Endothelial cell (in vitro differentiated cells): ENCODE data around the gene ARL14EPL. TPM values are rescaled to one million over a fixed set of nuclear protein-coding genes. Genes with fewer than 3 reads are reported as not detected.

Experiments used
- DNase-seq: peaks from one replicate; pipeline ENCODE4 v3.0.0; 2021; ENCODE audit warnings: low spot score
- H3K27ac Mint-ChIP-seq: one replicate; pipeline ENCODE4 v1.8.0; 2021; ENCODE audit warnings: mixed read lengths, inconsistent platforms; ENCODE audit not compliant: unreplicated experiment
- H3K27me3 Mint-ChIP-seq: one replicate; pipeline ENCODE4 v1.8.0; 2021; ENCODE audit warnings: mild to moderate bottlenecking, moderate library complexity, mixed read lengths, inconsistent platforms; ENCODE audit not compliant: unreplicated experiment
- H3K36me3 Mint-ChIP-seq: one replicate; pipeline ENCODE4 v1.8.0; 2021; ENCODE audit warnings: mild to moderate bottlenecking, low read depth, mixed read lengths, inconsistent platforms; ENCODE audit not compliant: unreplicated experiment
- H3K4me1 Mint-ChIP-seq: one replicate; pipeline ENCODE4 v1.8.0; 2021; ENCODE audit warnings: mild to moderate bottlenecking, mixed read lengths, inconsistent platforms; ENCODE audit not compliant: unreplicated experiment
- H3K4me3 Mint-ChIP-seq: one replicate; pipeline ENCODE4 v1.8.0; 2021; ENCODE audit warnings: mild to moderate bottlenecking, mixed read lengths, inconsistent platforms; ENCODE audit not compliant: unreplicated experiment
- H3K9me3 Mint-ChIP-seq: one replicate; pipeline ENCODE4 v1.8.0; 2021; ENCODE audit warnings: mixed read lengths, inconsistent platforms; ENCODE audit not compliant: unreplicated experiment
- long read RNA-seq: library from polyadenylated mRNA; unstranded; transcript quantifications from one replicate; pipeline ENCODE4 v2.0.0, GENCODE V29; 2020; ENCODE audit not compliant: unreplicated experiment
- total RNA-seq: library from RNA; stranded (reverse); fragmentation: NEBNext Ultra II Directional; extraction: Animal tissue kit (Norgen Biotek cat#: 25700); gene quantifications from one replicate; pipeline ENCODE4 v1.2.1, GENCODE V29; 2021; ENCODE audit not compliant: unreplicated experiment
- TF ChIP-seq, protein P1 (sequence below): fragments of 200-600 bp; sonication (generic); IDR thresholded peaks from one replicate; pipeline ENCODE4 v1.5.0; 2021; ENCODE audit warnings: antibody characterized with exemption; ENCODE audit not compliant: unreplicated experiment

ARL14EPL gene
- not detected for total RNA-seq
- long read RNA-seq, partial matches to known transcripts = 0 of 1 reads
- long read RNA-seq, other reads (novel, unspliced or antisense) = 1 of 1 reads

- H3K9me3 Mint-ChIP-seq = no peaks in the 10 kb centered on the region
- no peak for DNase-seq
- H3K4me3 Mint-ChIP-seq = no peak within 1 kb of the TSS
- H3K27me3 Mint-ChIP-seq = peaks cover 1% of the 10 kb centered on the region
- TF ChIP-seq, protein P1, sequence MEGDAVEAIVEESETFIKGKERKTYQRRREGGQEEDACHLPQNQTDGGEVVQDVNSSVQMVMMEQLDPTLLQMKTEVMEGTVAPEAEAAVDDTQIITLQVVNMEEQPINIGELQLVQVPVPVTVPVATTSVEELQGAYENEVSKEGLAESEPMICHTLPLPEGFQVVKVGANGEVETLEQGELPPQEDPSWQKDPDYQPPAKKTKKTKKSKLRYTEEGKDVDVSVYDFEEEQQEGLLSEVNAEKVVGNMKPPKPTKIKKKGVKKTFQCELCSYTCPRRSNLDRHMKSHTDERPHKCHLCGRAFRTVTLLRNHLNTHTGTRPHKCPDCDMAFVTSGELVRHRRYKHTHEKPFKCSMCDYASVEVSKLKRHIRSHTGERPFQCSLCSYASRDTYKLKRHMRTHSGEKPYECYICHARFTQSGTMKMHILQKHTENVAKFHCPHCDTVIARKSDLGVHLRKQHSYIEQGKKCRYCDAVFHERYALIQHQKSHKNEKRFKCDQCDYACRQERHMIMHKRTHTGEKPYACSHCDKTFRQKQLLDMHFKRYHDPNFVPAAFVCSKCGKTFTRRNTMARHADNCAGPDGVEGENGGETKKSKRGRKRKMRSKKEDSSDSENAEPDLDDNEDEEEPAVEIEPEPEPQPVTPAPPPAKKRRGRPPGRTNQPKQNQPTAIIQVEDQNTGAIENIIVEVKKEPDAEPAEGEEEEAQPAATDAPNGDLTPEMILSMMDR = no peak
- H3K4me1 Mint-ChIP-seq = peaks cover 7% of the 10 kb centered on the region
- no peak within 1 kb of the TSS for H3K27ac Mint-ChIP-seq
- no peaks in the 10 kb centered on the region for H3K36me3 Mint-ChIP-seq
These were observed at the start of gene ARL14EPL for GRCh38 chr5:116032094-116032517. TSS of gene ARL14EPL (plus strand) at chr5:116032472. CDS start at chr5:116051466, 18,994 bp downstream.

DNA sequence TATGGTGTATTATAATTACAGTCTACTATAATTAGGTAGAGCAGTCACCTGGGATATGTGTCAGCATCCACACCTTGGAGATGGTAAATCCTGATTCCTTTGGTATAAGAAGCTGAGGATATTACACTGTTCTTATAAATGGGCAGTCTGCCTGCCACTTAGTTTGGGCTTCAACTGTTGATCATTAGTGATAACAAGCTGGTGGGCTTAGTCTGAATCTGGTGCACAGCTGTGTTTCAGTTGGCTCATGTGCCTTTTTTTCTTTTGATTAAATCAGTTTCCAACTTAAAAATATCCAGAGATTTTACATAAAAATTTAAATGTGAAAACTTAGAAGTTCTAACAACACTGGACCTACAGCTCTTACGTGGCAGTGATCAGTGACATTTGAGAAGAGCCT, 48.8 kb upstream of the ARL14EPL start:
- no peaks in the 10 kb centered on the region for H3K9me3 Mint-ChIP-seq
- H3K36me3 Mint-ChIP-seq = no peaks in the 10 kb centered on the region
- TF ChIP-seq, protein P1 = no peak
- H3K4me1 Mint-ChIP-seq = peaks cover 9% of the 10 kb centered on the region
- H3K27me3 Mint-ChIP-seq = no peaks in the 10 kb centered on the region
- no peak overlapping the region for H3K4me3 Mint-ChIP-seq
- H3K27ac Mint-ChIP-seq = no peak overlapping the region
- DNase-seq = no peak

DNA sequence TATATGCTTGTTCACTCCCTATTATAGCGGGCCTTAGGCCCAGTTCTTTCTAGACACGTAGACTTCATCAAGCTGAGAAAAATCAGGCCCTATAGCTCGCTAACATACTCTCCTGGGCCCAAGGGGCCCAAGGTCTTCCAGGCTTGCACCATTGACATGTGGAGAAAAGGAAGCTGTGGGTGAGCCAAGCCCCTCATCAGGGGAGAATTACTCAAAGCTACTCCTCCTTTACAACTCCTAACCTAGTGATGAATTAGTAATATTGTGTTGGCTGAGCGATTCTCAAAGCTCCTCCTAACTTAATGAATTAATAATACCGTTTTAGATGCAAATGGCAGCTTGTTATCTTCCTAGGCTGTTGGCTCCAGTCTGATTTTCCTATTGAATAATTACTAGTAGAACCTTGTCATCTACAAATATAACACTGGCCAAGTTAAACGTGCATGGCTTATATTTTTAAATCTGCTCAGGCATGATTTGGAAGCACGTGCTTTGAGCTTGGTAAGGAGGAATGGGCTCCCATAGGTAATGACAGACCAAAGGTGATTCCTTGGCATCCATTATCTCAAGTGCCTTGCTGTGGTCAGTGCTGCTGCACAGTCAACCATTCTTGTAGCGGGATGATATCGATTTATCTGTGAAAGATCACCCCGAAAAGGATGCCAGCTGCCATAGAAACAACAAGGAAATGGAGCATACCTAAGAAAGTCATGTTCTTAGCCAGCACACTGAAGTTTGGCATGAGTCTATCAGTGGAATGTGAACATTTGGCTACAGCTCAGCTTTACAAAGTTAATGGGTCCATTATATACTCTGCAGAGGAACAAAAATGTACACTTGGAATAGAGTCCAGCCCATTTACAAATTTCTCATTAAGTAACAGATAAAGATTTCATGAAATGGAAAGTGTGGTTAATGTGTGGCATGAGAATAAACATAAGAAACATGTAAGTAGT, 46.2 kb upstream of the ARL14EPL start:
- DNase-seq = no peak
- Mint-ChIP-seq H3K27me3 (no peaks in the 10 kb centered on the region), H3K27ac (no peak overlapping the region), H3K36me3 (no peaks in the 10 kb centered on the region), H3K4me1 (peaks cover 3% of the 10 kb centered on the region), H3K9me3 (no peaks in the 10 kb centered on the region), H3K4me3 (no peak overlapping the region)
- TF ChIP-seq, protein P1 = no peak

GRCh38 chr5:115988002-115988401, 44.3 kb upstream of the ARL14EPL start:
- Mint-ChIP-seq H3K9me3 (no peaks in the 10 kb centered on the region), H3K36me3 (no peaks in the 10 kb centered on the region), H3K27ac (no peak overlapping the region), H3K27me3 (no peaks in the 10 kb centered on the region), H3K4me3 (no peak overlapping the region), H3K4me1 (peaks cover 3% of the 10 kb centered on the region)
- DNase-seq = no peak
- TF ChIP-seq, protein P1 = no peak

DNA sequence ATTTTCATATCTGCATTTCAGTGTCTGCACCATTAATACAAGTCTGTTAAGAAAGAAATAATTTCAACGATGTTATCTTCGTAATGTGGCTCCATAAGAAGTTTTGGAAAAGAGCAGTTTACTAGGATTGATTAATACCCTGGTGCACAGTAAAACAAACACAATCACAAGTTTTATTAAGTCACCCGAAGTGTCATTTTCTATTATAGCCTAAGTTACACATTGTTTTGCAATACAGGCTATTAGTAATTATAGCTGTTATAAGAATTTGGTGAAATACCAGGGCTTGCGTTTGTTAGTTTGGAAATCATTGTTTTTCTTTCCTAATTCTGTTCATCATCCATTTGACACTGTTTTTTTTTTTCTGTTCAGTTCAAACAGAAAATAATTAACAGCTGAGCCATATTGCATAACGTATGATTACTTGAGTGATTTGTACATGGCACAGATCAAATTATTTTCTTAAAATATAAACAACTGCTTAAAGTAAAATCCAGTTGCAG, 39.4 kb upstream of the ARL14EPL start:
- no peak overlapping the region for H3K27ac Mint-ChIP-seq
- TF ChIP-seq, protein P1 = no peak
- H3K36me3 Mint-ChIP-seq = no peaks in the 10 kb centered on the region
- no peaks in the 10 kb centered on the region for H3K4me1 Mint-ChIP-seq
- no peaks in the 10 kb centered on the region for H3K27me3 Mint-ChIP-seq
- no peaks in the 10 kb centered on the region for H3K9me3 Mint-ChIP-seq
- H3K4me3 Mint-ChIP-seq = no peak overlapping the region
- no peak for DNase-seq
